Fibroblast of pulmonary artery (primary cell): ENCODE results near the gene TMEM129.
"Not testable (repeated sequence)": the region's sequence is repeated elsewhere in the genome, so short reads cannot be mapped to it uniquely, and the experiment has no call there.

Experiments used
- DNase-seq: peaks from one replicate; pipeline ENCODE4 v3.0.0-alpha.2; 2010; ENCODE audit warnings: low read depth
- H3K4me3 ChIP-seq: replicated peaks from 2 replicates; pipeline ENCODE4 v1.5.1; 2011; ENCODE audit warnings: low read depth, mild to moderate bottlenecking, control low read depth, low read length, moderate library complexity
- CTCF ChIP-seq: IDR thresholded peaks from 2 replicates; pipeline ENCODE4 v1.5.1; 2011; ENCODE audit warnings: mild to moderate bottlenecking, control low read depth, low read length, inconsistent platforms; ENCODE audit errors: missing control alignments

The TMEM129 gene

DNA sequence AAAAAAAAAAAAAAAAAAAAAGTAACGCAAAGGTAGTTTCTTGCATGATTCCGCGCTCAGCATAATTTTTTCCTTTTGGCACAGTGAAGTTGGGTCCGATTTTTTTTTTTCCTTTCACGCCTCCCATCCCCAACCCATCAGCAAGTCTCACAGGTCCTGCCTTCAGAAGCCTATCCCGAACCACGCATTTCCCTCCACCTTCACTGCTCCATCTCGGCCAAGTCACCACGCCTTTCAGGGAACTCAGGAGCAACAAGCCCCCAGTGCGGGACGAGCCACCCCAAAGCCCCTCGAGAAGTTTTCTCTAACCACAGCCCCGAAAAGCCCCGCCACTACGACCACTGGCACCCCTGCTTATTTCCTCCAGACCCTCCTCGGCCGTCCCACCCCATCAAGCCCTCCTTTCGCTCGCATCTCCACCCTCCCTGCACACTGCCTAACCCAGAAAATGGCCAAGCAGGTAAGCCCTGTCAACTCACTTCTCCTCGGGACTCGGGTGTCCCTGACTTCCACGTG is 10.0 kb downstream of the TMEM129 start:
- TF ChIP-seq CTCF = no peak
- DNase-seq = no peak
- peak overlapping the region; percentile 74 for H3K4me3 ChIP-seq

DNA sequence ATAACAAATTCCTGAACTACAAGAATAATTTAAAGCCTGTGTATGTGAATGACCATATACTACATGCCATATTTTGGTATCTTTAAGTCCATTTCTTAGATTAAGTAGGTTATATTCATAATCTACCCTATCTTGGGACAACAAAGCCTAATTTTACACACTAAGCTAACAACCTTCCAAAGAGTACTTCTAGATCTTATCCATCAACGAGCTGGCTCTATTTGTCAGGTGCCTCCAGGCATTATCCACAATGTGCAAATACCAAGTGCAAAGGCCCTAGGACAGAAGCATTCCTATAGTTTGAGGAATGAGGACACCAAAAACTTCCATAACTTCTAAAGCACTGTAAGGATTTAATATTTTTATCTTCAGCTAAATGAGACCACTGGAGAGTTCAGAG is 12.5 kb downstream of the TMEM129 start:
- no peak for DNase-seq
- H3K4me3 ChIP-seq = no peak overlapping the region
- no peak for TF ChIP-seq CTCF

DNA sequence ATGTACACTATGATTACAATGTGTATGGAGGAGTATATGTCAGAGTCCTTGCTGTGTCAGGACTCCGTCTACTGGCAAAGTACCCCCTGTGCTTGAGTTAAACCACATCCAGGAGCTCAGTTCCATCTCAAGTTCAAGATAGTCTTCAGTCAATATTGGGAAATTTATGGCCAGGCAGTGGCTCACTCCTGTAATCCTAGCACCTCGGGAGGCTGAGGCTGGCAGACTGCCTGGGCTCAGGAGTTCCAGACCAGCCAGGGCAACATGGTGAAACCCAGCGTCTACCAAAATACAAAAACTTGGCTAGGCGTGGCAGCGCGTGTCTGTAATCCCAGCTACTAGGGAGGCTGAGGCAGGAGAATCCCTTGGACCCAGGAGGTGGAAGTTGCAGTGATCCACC is 14.8 kb downstream of the TMEM129 start:
- H3K4me3 ChIP-seq = no peak overlapping the region
- no peak for DNase-seq
- no peak for TF ChIP-seq CTCF

GRCh38 chr4:1705732-1706131 is 15.4 kb downstream of the TMEM129 start:
- no peak overlapping the region for H3K4me3 ChIP-seq
- no peak for DNase-seq
- TF ChIP-seq CTCF = no peak

DNA sequence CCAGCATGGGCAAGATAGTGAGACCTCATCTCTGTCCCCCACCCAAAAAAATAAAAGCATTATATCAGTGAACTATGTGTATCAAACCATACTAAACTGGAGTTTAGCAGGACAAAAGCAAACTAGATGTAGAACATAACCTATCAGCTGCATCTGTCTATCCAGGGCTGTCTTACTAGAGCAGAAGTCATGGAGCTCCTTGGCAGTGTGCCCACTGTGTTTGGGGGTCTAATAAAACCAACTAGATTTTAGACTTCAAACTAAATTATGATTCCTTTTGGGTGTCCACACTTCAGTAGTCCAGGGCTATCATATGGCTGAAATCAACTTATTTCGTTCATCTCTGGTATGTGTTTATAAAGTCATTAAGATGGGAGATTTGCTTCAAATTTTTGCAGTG is 17.3 kb downstream of the TMEM129 start:
- no peak for TF ChIP-seq CTCF
- DNase-seq = no peak
- H3K4me3 ChIP-seq = no peak overlapping the region

DNA sequence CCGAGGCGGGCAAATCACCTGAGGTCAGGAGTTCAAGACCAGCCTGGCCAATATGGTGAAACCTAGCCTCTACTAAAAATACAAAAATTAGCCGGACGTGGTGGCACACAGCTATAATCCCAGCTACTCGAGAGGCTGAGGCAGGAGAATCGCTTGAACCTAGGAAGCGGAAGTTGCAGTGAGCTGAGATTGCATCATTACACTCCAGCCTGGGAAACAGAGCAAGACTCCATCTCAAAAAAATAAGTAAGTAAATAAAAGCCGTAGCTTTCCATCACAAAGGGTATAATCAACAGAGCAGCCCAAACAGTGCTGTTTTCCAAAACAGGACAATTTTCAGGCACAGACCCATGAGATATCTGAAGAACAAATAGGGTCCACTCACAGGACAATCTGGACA is 19.5 kb downstream of the TMEM129 start:
- H3K4me3 ChIP-seq, DNase-seq: not testable (repeated sequence)

- no peak overlapping the region for H3K4me3 ChIP-seq
- no peak for DNase-seq
- no peak for TF ChIP-seq CTCF
Observed at GRCh38 chr4:1695913-1696312, 25.2 kb downstream of the TMEM129 start.
